Measurements from ENCODE around the gene TFPT. TPM values are rescaled to one million over a fixed set of nuclear protein-coding genes. Genes with fewer than 3 reads are reported as not detected.

Gene TFPT
- total and polyA plus RNA-seq, 2 donors from 2014 or later = 19.2 to 31.6 TPM

DNA sequence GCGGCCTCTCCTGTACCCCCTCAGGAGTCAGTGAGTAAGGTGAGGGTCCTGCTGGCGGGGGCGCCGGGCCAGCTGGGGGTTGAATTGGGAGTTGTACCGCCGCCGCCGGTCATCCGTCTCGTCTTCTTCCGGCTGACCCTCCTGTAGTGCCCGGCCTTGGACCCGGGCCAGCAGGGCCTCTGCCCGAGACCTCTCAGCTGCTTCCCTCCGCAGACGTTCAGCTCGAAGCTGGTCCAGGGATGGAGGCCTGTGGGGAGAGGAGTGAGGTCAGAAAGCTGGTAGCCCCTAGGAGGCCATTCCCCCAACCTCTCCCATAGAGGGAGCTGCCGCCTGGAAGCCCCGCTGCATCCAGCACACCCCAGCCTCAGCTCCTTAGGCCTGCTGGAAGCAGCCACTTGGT is 40.2 kb upstream of the TFPT start:
- DNase-seq = peak in 1 of 5 donors; percentile 63
- peaks cover 0 to 18% (median 8%) of the 10 kb centered on the region in 3 donors for H3K4me1 ChIP-seq (ENCODE audit: control insufficient read depth in 2 of 3, insufficient read depth in 2 of 3, low read depth in 1 of 3, low read length in 3 of 3)
- no peak overlapping the region for H3K4me3 ChIP-seq (ENCODE audit: low read length in 3 of 3)
- TF ChIP-seq, protein P1, sequence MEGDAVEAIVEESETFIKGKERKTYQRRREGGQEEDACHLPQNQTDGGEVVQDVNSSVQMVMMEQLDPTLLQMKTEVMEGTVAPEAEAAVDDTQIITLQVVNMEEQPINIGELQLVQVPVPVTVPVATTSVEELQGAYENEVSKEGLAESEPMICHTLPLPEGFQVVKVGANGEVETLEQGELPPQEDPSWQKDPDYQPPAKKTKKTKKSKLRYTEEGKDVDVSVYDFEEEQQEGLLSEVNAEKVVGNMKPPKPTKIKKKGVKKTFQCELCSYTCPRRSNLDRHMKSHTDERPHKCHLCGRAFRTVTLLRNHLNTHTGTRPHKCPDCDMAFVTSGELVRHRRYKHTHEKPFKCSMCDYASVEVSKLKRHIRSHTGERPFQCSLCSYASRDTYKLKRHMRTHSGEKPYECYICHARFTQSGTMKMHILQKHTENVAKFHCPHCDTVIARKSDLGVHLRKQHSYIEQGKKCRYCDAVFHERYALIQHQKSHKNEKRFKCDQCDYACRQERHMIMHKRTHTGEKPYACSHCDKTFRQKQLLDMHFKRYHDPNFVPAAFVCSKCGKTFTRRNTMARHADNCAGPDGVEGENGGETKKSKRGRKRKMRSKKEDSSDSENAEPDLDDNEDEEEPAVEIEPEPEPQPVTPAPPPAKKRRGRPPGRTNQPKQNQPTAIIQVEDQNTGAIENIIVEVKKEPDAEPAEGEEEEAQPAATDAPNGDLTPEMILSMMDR (IDR thresholded peaks at IDR 0.05; ENCODE audit: borderline replicate concordance, extremely low read depth, insufficient read depth) = no peak
- H3K36me3 ChIP-seq (ENCODE audit: control insufficient read depth in 2 of 3, insufficient read depth in 3 of 3, low read length in 3 of 3) = peaks cover 4 to 43% (median 29%) of the 10 kb centered on the region in 3 donors
- no peak overlapping the region for H3K27ac ChIP-seq (ENCODE audit: low read depth in 2 of 2, low read length in 2 of 2)
- no peak overlapping the region for H3K9ac ChIP-seq (ENCODE audit: low read length in 3 of 3)
- intact Hi-C loops (cut with DNase I) = no loop called here
- no peaks in the 10 kb centered on the region for H3K9me3 ChIP-seq (ENCODE audit: control insufficient read depth in 2 of 3, insufficient read depth in 1 of 3, low read length in 3 of 3)
- no peak for FAIRE-seq
- no peaks in the 10 kb centered on the region for H3K27me3 ChIP-seq (ENCODE audit: control insufficient read depth, insufficient read depth, low read length)

DNA sequence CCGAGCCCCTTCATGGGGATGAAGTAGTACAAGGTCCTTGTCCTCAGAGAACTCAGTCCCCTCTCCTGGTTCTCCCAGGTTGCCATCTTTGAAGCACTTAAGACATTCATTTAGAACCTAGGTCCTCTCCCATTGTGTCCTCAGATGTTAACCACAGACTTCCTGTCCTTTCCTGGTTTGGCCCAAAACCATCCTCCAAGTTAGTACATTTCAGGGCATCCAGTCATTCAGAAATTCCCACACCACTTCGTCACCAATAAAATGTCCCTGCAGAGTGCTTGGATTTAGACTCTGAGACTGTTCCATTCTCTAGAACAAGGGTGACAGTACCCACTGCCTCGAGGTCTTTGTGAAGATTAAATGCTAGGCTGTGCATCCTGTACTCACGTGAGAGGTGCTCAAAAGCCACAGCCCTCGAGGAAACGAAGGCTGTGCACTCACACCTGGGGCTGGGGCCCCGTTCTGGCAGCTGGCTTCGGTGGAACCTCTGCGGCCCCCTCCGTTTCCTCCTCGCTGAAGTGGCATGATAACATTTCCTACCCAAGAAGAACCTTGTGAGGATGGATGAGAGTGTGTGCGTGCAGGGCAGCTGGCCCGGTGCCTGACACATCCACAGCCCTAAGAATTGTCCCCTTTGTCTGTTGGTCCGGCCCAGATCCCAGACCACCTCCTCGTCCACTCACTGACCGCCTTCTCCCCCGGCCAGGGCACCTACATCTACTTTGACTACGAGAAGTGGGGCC is 39.3 kb upstream of the TFPT start:
- DNase-seq (no peak), FAIRE-seq (no peak)
- Histone ChIP-seq H3K9me3 (ENCODE audit: control insufficient read depth in 2 of 3, insufficient read depth in 1 of 3, low read length in 3 of 3) (no peaks in the 10 kb centered on the region), H3K4me3 (ENCODE audit: low read length in 3 of 3) (no peak overlapping the region), H3K27me3 (ENCODE audit: control insufficient read depth, insufficient read depth, low read length) (no peaks in the 10 kb centered on the region), H3K36me3 (ENCODE audit: control insufficient read depth in 2 of 3, insufficient read depth in 3 of 3, low read length in 3 of 3) (peaks cover 4 to 43% (median 34%) of the 10 kb centered on the region in 3 donors), H3K4me1 (ENCODE audit: control insufficient read depth in 2 of 3, insufficient read depth in 2 of 3, low read depth in 1 of 3, low read length in 3 of 3) (peaks cover 0 to 11% (median 8%) of the 10 kb centered on the region in 3 donors), H3K9ac (ENCODE audit: low read length in 3 of 3) (no peak overlapping the region), H3K27ac (ENCODE audit: low read depth in 2 of 2, low read length in 2 of 2) (no peak overlapping the region)
- TF ChIP-seq, protein P1 (IDR thresholded peaks at IDR 0.05; ENCODE audit: borderline replicate concordance, extremely low read depth, insufficient read depth) = no peak
- intact Hi-C loops (cut with DNase I) = no loop called here

DNA sequence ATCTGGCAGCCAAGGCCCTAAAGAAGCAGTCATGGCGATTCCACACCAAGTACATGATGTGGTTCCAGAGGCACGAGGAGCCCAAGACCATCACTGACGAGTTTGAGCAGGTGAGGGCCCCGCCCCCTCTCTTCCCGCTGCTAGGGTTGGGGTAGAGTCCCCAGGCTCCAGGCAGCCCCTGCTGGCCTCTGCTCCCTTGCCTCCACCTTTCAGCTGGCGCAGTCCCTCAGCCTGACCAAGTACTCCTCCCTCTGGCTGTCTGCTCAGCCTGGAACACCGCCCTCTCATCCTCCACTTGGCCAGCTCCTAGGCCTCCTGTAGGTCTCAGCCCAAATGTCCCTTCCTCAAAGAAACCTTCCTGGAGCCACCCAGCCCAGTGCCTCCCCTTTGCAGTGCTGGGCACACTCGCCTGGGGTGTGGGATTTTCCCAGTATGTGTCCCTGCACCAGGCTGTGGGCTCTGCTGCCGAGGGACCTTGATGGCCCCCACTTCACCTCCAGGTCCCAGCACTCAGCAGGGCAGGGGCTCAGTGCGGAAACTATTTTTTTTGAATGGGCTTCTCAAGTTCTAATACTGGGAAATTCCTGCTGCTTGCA is 38.4 kb upstream of the TFPT start:
- H3K9me3 ChIP-seq (ENCODE audit: control insufficient read depth in 2 of 3, insufficient read depth in 1 of 3, low read length in 3 of 3) = no peaks in the 10 kb centered on the region
- no peak overlapping the region for H3K27ac ChIP-seq (ENCODE audit: low read depth in 2 of 2, low read length in 2 of 2)
- no peak for DNase-seq
- no peak overlapping the region for H3K4me3 ChIP-seq (ENCODE audit: low read length in 3 of 3)
- H3K4me1 ChIP-seq (ENCODE audit: control insufficient read depth in 2 of 3, insufficient read depth in 2 of 3, low read depth in 1 of 3, low read length in 3 of 3) = peaks cover 0 to 8% (median 7%) of the 10 kb centered on the region in 3 donors
- H3K9ac ChIP-seq (ENCODE audit: low read length in 3 of 3) = no peak overlapping the region
- no peaks in the 10 kb centered on the region for H3K27me3 ChIP-seq (ENCODE audit: control insufficient read depth, insufficient read depth, low read length)
- intact Hi-C loops (cut with DNase I) = no loop called here
- H3K36me3 ChIP-seq (ENCODE audit: control insufficient read depth in 2 of 3, insufficient read depth in 3 of 3, low read length in 3 of 3) = peaks cover 5 to 46% (median 39%) of the 10 kb centered on the region in 3 donors
- FAIRE-seq = no peak
- TF ChIP-seq, protein P1 (IDR thresholded peaks at IDR 0.05; ENCODE audit: borderline replicate concordance, extremely low read depth, insufficient read depth) = no peak

All from kidney (tissue), 14 donors.